Smooth muscle cell of the brain vasculature (primary cell): ENCODE results near the gene SPRED3.
A peak's percentile ranks its signal among the peaks of the same experiment; 100 is the strongest.
"Not testable (repeated sequence)": the region's sequence is repeated elsewhere in the genome, so short reads cannot be mapped to it uniquely, and the experiment has no call there.

Experiments used
- DNase-seq: peaks from one replicate; pipeline ENCODE4 v3.0.0-alpha.2; 2012; ENCODE audit warnings: low read depth, low spot score

Gene SPRED3

DNA sequence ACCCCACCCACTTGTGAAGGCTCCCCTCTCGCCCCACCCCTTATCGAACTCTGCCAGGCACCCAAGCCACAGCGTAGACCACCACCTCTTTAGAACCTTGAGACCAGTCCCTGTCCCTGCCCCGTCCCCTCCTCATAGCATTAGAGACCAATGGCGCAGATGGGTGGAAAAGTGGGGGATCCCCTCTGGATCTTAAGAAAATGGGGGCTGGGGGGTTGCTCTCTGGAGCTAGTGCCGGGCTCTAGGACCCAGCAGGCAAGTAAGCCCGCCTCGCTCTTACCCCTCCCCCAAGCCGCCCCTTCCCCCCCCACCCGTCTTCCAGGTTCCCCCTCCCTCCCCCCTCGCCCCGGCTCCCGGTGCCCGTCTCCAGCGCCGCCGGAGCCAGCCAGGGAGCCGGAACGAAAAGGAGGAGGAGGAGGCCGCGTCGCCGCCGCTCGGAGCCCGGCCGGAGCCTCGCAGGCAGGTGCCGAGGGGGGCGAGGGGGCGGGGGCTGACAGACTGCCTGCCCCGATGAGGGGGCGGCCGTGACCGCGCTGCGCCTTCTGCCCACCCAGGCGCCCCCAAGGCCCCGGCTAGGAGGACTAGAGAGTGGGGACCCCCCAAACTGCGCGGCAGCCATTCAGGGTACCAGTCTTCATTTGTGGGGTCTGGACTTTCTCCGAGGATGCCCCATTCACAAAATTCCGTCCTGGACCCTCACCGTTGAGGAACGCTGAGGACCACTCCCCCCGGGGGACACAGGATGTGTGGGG lies at the start of gene SPRED3:
SPRED3 (plus strand) TSS at position 349 of the 752 bp plus-strand sequence. CDS start 1,606 bp downstream, outside the sequence.
- DNase-seq, result no peak

GRCh38 chr19:38339011-38339410 lies 49.5 kb upstream of the SPRED3 start:
- not testable (repeated sequence) for DNase-seq

DNA sequence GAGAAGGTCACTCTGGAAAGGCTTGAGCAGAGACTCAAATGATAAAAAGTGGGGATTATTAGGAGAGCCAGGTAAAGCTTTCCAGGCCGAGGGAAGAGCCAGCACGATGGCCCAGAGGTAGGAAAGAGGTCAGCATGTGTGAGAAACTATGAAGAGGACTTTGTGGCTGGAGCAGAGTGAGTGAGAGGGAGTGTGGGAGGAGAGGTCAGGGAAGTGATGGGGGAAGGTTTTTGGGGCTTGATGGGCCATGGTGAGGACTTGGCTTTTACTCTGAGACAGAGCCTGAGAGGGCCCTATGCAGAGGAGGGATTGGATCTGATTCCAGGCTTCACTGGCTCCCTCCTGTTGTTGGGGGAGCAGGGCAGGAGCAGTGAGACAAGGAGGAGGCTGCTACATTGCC lies 47.6 kb upstream of the SPRED3 start:
- no peak for DNase-seq

GRCh38 chr19:38346837-38347236 lies 41.7 kb upstream of the SPRED3 start:
- no peak for DNase-seq

DNA sequence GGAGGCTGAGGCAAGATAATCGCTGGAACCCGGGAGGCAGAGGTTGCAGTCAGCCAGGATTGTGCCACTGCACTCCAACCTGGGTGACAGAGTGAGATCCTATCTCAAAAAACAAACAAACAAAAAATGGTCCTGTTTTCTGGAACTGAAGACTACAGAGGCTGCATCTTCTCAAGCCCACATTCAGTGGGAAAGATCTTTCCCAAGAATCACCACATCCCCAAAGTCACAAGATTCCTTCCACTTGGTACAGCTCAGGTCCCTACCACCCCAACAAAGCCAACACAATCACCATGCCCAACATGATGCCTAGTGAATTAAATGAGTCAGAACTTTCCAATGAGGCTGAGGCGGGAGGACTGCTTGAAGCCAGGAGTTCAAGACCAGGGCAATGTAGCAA lies 37.6 kb upstream of the SPRED3 start:
- DNase-seq, result no peak

GRCh38 chr19:38351865-38352395 lies 36.6 kb upstream of the SPRED3 start:
- DNase-seq, result no peak

DNA sequence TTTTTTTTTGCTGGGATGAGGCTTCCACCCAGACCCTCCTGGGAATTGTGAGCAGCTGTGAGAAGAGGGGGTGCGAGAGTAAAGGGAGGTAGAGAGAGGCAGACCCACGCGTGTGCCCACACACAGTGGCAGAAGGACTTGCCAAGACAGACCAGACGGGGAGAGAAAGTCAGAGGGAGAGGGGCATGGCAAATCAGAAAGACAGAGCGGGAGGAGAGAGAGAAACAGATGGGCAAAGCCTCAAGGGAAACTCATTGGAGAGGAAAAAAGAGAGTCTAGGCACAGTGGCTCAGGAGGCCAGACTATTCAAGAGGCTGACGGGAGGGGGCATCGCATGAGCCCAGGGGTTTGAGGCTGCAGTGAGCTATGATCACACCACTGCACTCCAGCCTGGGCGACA lies 35.9 kb upstream of the SPRED3 start:
- DNase-seq, result no peak

DNA sequence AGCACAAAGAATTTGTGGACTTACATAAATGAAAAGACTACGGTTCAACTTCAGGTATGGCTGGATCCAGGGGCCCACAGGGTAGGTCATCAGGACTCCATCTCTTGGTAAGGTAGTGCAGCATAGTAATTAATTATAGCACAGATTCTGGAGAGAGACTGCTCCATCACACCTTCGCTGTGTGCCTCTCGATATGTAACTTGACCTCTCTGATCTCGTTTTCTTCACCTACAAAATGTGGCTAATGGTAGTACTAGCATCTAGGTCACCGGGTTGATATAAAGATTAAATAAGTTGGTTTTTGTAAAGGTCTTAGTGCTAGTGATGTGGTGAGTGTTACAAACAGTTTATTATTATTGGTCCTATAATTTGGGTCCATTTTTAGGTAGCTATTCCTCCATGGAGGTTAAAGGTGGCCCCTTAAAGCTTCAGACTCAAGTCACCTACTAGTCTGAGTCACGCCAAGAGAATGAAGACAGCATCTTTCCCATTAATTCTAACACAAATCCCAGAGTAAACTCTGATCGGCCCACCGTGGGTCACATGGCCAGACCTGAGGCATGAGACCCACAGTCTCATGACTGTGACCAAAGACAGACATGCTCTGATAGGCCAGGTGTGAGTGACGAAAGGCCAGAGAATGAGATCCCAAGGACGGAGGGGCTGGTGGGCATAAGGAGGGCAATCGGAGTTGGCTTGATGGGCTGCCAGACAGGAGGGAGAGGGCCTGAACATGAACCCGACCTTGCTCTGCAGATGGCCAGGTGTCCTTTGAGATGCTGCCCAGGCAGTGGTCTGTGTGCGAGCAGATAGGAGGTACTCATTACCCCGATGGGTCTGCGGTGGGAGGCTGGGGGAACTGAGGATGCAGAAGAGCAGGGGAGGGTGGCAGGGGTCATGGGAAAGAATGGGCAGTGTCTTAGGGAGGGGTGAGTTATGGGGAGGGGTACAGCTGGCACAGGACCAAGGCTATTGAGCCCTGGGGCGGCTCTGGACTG lies 32.5 kb upstream of the SPRED3 start:
- DNase-seq, result no peak

- no peak for DNase-seq
Observed at GRCh38 chr19:38358071-38358470, 30.4 kb upstream of the SPRED3 start.

- DNase-seq, result no peak
Observed at GRCh38 chr19:38359242-38360021, 29.1 kb upstream of the SPRED3 start.

DNA sequence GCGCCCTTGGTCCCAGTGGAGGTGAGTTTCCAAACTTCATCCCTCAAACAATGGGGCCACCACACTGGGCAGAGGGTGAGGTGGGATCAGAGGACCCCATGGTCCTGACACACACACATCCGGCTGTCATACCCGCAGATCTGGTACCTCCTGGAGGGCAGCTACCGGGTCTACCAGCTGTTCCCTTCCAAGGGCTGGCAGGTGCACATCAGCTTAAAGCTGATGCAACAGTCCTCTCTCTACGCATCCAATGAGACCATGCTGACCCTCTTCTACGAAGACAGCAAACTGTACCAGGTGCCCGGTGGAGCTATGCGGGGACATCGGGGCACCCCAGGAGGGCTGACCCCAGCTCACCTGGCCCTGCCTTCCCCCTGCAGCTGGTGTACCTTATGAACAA lies 28.1 kb upstream of the SPRED3 start:
- DNase-seq, result no peak

DNA sequence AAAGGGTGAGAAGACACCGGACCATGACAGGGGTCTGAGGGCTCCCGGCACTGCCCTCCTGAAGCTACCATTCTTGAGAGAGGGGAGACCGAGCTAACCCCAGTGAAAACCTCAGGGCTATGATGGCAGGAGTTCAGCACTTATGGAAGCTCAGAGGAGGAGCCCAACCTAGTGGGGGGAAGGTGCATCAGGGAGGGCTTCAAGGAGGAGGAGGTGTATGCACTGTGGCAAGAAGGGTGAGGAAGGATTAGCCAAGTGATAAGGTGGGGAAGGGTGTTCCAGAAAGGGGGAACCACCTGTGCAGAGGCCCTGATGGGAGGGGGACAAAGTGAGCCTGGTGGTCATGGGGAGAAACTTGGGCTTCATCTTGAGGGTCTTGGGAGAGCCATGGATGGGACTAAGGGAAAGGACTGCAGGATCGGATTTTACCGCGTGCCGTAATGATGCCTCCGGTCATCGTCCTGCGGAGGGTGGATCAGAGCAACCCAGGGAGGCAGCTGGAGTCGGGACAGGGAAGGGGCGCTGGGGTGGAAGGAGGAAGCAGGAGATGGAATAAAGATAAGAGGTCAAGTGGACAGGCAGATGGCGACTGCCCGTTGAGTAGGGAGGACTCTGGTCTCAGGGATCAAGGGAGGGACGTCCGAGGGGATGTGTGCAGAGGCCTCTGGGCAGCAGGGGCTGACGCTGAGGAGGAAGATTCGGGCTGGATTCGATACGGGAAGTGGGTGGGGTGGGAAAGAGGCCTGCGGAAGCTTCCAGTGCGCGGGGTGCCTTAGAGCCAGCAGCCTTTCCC lies 27.5 kb upstream of the SPRED3 start:
- no peak for DNase-seq

DNA sequence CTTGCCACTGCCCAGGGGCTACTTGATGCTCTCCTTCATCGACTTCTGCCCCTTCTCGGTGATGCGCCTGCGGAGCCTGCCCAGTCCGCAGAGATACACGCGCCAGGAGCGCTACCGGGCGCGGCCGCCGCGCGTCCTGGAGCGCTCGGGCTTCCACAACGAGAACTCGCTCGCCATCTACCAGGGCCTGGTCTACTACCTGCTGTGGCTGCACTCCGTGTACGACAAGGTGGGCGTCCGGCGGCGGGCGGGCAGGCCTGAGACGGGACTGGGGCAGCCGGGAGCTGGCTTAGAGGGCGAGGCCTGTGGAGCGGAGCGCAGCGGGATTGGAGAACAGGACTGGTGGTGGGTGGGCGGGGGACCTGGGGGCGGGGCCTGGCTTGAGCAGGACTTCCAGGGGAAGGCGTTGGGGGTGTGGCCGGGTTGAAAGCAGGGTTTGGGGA lies 26.8 kb upstream of the SPRED3 start:
- DNase-seq, result peak; percentile 32

DNA sequence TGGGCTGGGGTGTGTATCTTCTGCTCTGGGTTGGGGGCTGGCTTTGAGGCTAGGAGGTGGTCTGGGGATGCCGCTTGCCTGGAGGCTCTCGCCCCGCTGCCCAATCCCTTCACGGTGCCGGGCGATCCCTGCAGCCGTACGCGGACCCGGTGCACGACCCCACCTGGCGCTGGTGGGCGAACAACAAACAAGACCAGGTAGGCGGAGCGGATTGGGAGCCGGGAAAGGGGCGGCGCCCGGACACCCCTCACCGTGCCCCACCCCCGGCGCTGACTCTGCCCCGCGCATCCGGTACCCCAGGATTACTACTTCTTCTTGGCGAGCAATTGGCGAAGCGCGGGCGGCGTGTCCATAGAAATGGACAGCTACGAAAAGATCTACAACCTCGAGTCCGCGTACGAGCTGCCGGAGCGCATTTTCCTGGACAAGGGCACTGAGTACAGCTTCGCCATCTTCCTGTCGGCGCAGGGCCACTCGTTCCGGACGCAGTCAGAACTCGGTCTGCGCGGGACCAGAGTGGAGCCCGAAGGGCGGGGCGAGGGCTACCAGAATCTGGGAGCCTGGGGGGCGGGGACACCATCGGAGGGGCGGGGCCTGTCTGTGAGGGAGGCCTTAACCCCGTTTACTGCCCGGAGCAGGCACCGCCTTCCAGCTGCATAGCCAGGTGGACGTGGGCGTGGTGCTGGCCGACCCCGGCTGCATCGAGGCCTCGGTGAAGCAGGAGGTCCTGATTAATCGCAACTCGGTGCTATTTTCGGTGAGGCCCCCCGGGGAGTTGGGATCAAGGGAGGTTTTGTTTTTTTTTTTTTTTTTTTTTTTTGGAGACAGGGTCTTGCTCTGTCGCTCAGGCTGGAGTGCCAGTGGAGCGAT lies 26.2 kb upstream of the SPRED3 start:
- DNase-seq, result no peak

- DNase-seq, result not testable (repeated sequence)
Observed at GRCh38 chr19:38362946-38363688, 25.4 kb upstream of the SPRED3 start.

DNA sequence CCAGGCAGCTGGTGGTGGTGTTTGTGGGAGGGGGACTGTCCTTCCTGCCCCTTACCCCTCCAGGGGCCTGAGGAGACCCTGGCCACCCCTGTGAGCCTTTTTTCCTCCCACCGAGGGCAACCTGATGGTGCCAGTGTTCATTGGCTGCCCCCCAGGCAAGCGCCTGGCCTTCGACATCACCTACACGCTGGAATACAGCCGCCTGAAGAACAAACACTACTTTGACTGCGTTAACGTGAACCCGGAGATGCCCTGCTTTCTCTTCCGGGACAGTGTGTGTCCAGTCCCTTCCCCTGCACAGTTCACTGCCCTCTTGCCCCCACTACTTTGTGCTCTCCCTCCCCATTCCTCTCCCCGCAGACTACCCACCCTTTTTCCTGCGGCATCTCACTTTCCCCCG lies 21.5 kb upstream of the SPRED3 start:
- DNase-seq, result no peak

DNA sequence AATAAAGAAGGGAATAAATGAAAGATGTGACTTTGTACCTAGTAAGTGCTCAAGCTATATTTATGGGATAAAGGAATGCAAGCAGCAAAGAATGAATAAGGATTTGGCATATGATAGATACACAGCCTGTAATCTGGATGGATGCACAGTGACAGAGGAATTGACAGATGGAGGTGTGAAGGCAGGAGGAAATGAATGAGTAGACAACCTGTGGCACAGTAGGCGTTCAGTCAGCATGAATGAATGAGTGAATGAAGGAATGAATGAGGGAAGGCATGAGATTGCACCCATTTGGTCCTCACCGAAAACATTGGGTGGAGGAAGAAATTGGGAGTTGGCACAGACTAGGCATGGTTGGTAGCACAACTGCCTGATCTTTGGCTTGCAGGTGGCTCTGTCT lies 18.9 kb upstream of the SPRED3 start:
- no peak for DNase-seq

- DNase-seq, result no peak
Observed at GRCh38 chr19:38370299-38370698, 18.2 kb upstream of the SPRED3 start.

DNA sequence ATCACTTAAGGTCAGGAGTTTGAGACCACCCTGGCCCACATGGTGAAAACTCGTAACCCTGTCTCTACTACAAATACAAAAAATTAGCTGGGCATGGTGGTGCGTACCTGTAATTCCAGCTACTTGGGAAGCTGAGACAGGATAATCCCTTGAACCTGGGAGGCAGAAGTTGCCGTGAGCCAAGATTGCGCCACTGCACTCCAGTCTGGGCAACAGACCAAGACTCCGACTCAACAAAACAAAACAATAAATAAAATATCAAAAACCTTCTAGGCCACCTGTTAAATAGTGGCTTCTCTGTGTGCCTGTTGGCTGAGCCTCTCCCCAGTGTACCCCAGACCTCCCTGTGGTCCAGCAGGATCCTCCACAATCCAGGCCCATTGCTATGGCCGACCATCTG lies 17.4 kb upstream of the SPRED3 start:
- DNase-seq, result no peak
